HEK293 (cell line): ENCODE data around the gene MYCBPAP.

ENCODE experiments used
- CTCF ChIA-PET: fragments of 350-600 bp; formaldehyde crosslinking; extraction: SDS; loops from one replicate; lab custom pipeline; 2021; ENCODE audit warnings: antibody characterized with exemption; lab: Yijun Ruan, JAX
- POLR2A ChIA-PET: fragments of 300-600 bp; formaldehyde crosslinking; extraction: SDS; loops from one replicate; lab custom pipeline; 2020; ENCODE audit warnings: antibody characterized with exemption, inconsistent platforms; lab: Yijun Ruan, JAX
- H3K27ac ChIP-seq: fragments of 200-500 bp; sonication (Bioruptor generic); 2 replicates; pipeline ENCODE4 v1.5.1; 2014; ENCODE audit warnings: low read depth, low read length, control low read depth, inconsistent platforms; ENCODE audit errors: extremely low read depth
- H3K36me3 ChIP-seq, 2 experiments: fragments of 200-500 bp in 1 of 2; sonication (Bioruptor generic) in 1 of 2; 1 replicate in 1 of 2; 2 replicates in 1 of 2; pipeline ENCODE4 v1.5.1; 2014 to 2017; ENCODE audit warnings: inconsistent platforms in 2 of 2, low read length in 2 of 2; ENCODE audit not compliant: control insufficient read depth in 2 of 2, insufficient read depth in 1 of 2
- H3K4me1 ChIP-seq: fragments of 200-500 bp; sonication (Bioruptor generic); 2 replicates; pipeline ENCODE4 v1.5.1; 2014; ENCODE audit warnings: mild to moderate bottlenecking, low read length, inconsistent platforms; ENCODE audit not compliant: control insufficient read depth, insufficient read depth
- H3K4me3 ChIP-seq: 2 replicates; pipeline ENCODE4 v1.5.1; 2011; ENCODE audit warnings: low read depth, mild to moderate bottlenecking, control low read depth, low read length, moderate library complexity
- H3K9me3 ChIP-seq: fragments of 200-500 bp; sonication (Bioruptor generic); 2 replicates; pipeline ENCODE4 v1.5.1; 2014; ENCODE audit warnings: low read depth, low read length, inconsistent platforms; ENCODE audit not compliant: control insufficient read depth, insufficient read depth
- BCL11A ChIP-seq: fragments of 450-650 bp; formaldehyde crosslinking; IDR thresholded peaks from 2 replicates; pipeline ENCODE4 v1.5.1; 2016; ENCODE audit warnings: low read depth, missing biosample characterization, missing genetic modification characterization
- EGR2 ChIP-seq: fragments of 450-650 bp; formaldehyde crosslinking; IDR thresholded peaks from 2 replicates; pipeline ENCODE4 v1.5.1; 2016; ENCODE audit warnings: low read depth, missing biosample characterization, missing genetic modification characterization
- HOXD13 ChIP-seq: sonication (generic); formaldehyde crosslinking; IDR thresholded peaks from 2 replicates; pipeline ENCODE4 v1.8.0; 2022; ENCODE audit warnings: missing genetic modification reagents, borderline replicate concordance
- KLF7 ChIP-seq: fragments of 450-650 bp; formaldehyde crosslinking; IDR thresholded peaks from 2 replicates; pipeline ENCODE4 v1.5.1; 2016; ENCODE audit warnings: missing biosample characterization, missing genetic modification characterization, borderline replicate concordance
- PRDM4 ChIP-seq: fragments of 450-650 bp; formaldehyde crosslinking; IDR thresholded peaks from 2 replicates; pipeline ENCODE4 v1.5.1; 2017; ENCODE audit warnings: missing biosample characterization, missing genetic modification characterization
- REST ChIP-seq: fragments of 450-650 bp; formaldehyde crosslinking; IDR thresholded peaks from 2 replicates; pipeline ENCODE4 v1.5.1; 2016; ENCODE audit warnings: missing biosample characterization, missing genetic modification characterization
- ZBTB26 ChIP-seq: fragments of 450-650 bp; formaldehyde crosslinking; optimal IDR thresholded peaks from 2 replicates; pipeline ENCODE3; 2016; ENCODE audit warnings: missing biosample characterization, mild to moderate bottlenecking, missing genetic modification characterization
- ZBTB49 ChIP-seq: fragments of 450-650 bp; formaldehyde crosslinking; IDR thresholded peaks from 2 replicates; pipeline ENCODE4 v1.5.1; 2016; ENCODE audit warnings: missing biosample characterization, missing genetic modification characterization, low read depth
- ZEB2 ChIP-seq: fragments of 450-650 bp; formaldehyde crosslinking; IDR thresholded peaks from 2 replicates; pipeline ENCODE4 v1.5.1; 2016; ENCODE audit warnings: missing biosample characterization, missing genetic modification characterization
- ZNF112 ChIP-seq: fragments of 450-650 bp; formaldehyde crosslinking; IDR thresholded peaks from 2 replicates; pipeline ENCODE4 v1.5.0; 2017; ENCODE audit warnings: missing biosample characterization, missing genetic modification characterization
- ZNF114 ChIP-seq: fragments of 450-650 bp; formaldehyde crosslinking; IDR thresholded peaks from 2 replicates; pipeline ENCODE4 v1.5.0; 2017; ENCODE audit warnings: missing biosample characterization, missing genetic modification characterization
- ZNF133 ChIP-seq: fragments of 450-650 bp; formaldehyde crosslinking; IDR thresholded peaks from 2 replicates; pipeline ENCODE4 v1.5.1; 2016; ENCODE audit warnings: missing biosample characterization, missing genetic modification characterization
- ZNF146 ChIP-seq: fragments of 450-650 bp; formaldehyde crosslinking; IDR thresholded peaks from 2 replicates; pipeline ENCODE4 v1.5.1; 2016; ENCODE audit warnings: missing biosample characterization, missing genetic modification characterization
- ZNF19 ChIP-seq: fragments of 450-650 bp; formaldehyde crosslinking; IDR thresholded peaks from 2 replicates; pipeline ENCODE4; 2016; ENCODE audit warnings: missing biosample characterization, missing genetic modification characterization, low read depth
- ZNF26 ChIP-seq: fragments of 450-650 bp; formaldehyde crosslinking; IDR thresholded peaks from 2 replicates; pipeline ENCODE4 v1.5.1; 2016; ENCODE audit warnings: missing biosample characterization, missing genetic modification characterization
- ZNF404 ChIP-seq: fragments of 450-650 bp; formaldehyde crosslinking; IDR thresholded peaks from 2 replicates; pipeline ENCODE4 v1.5.1; 2017; ENCODE audit warnings: missing biosample characterization, missing genetic modification characterization
- ZNF449 ChIP-seq: fragments of 450-650 bp; formaldehyde crosslinking; IDR thresholded peaks from 2 replicates; pipeline ENCODE4 v1.5.1; 2017; ENCODE audit warnings: missing biosample characterization, mild to moderate bottlenecking, missing genetic modification characterization, moderate library complexity
- ZNF514 ChIP-seq: fragments of 450-650 bp; formaldehyde crosslinking; IDR thresholded peaks from 2 replicates; pipeline ENCODE4 v1.5.1; 2016; ENCODE audit warnings: missing biosample characterization, missing genetic modification characterization
- ZNF558 ChIP-seq: fragments of 450-650 bp; formaldehyde crosslinking; IDR thresholded peaks from 2 replicates; pipeline ENCODE4 v1.5.1; 2016; ENCODE audit warnings: missing biosample characterization, missing genetic modification characterization
- ZNF623 ChIP-seq: fragments of 450-650 bp; formaldehyde crosslinking; IDR thresholded peaks from 2 replicates; pipeline ENCODE4 v1.5.1; 2016; ENCODE audit warnings: missing biosample characterization, missing genetic modification characterization
- ZNF624 ChIP-seq: fragments of 450-650 bp; formaldehyde crosslinking; IDR thresholded peaks from 2 replicates; pipeline ENCODE4 v1.5.1; 2017; ENCODE audit warnings: missing biosample characterization, missing genetic modification characterization
- ZNF830 ChIP-seq: fragments of 450-650 bp; IDR thresholded peaks from 2 replicates; pipeline ENCODE4 v1.5.0; 2018; ENCODE audit warnings: missing biosample characterization, missing genetic modification characterization, low read depth, mild to moderate bottlenecking, moderate library complexity
- ZSCAN23 ChIP-seq: fragments of 450-650 bp; formaldehyde crosslinking; IDR thresholded peaks from 2 replicates; pipeline ENCODE4 v1.5.1; 2016; ENCODE audit warnings: missing biosample characterization, missing genetic modification characterization

MYCBPAP gene

GRCh38 chr17:50576864-50577263, 68.6 kb downstream of the MYCBPAP start (continued):
- no peak for TF ChIP-seq ZNF26
- TF ChIP-seq ZNF146 (tag by site-specific recombination) = no peak
- TF ChIP-seq ZNF624 = no peak
- TF ChIP-seq ZBTB26 (tag by site-specific recombination) = no peak
- TF ChIP-seq ZNF112 (tag by site-specific recombination) = no peak
- TF ChIP-seq ZEB2 (tag by site-specific recombination) = no peak
- no peak for TF ChIP-seq ZSCAN23

- Histone ChIP-seq H3K9me3 (no peaks in the 10 kb centered on the region), H3K36me3 (no peaks in the 10 kb centered on the region), H3K4me1 (no peaks in the 10 kb centered on the region), H3K27ac (no peak overlapping the region), H3K4me3 (no peak overlapping the region)
- CTCF ChIA-PET = interaction anchor here (1.5 kb wide), 2 partner anchors 9 to 27 kb away, joined by 4 to 5 read pairs; no protein-coding TSS in a partner anchor
- POLR2A ChIA-PET = no interaction called here
- TF ChIP-seq EGR2 = peak; percentile 39; the same call in 1 of the 2 replicates
- no peak for TF ChIP-seq ZNF19 (tag by site-specific recombination)
- no peak for TF ChIP-seq ZNF449
- TF ChIP-seq HOXD13 = no peak
- TF ChIP-seq ZNF514 (tag by site-specific recombination) = no peak
- no peak for TF ChIP-seq PRDM4 (tag by site-specific recombination)
- TF ChIP-seq ZBTB49 (tag by site-specific recombination) = no peak
- no peak for TF ChIP-seq BCL11A (tag by site-specific recombination)
- no peak for TF ChIP-seq ZNF558 (tag by site-specific recombination)
- peak; percentile 44; the same call in 1 of the 2 replicates for TF ChIP-seq REST (tag by site-specific recombination)
- TF ChIP-seq ZBTB26 (tag by site-specific recombination) = no peak
- no peak for TF ChIP-seq ZNF830 (tag by site-specific recombination)
- TF ChIP-seq ZNF133 = no peak
- no peak for TF ChIP-seq ZNF114 (tag by site-specific recombination)
- TF ChIP-seq ZNF623 (tag by site-specific recombination) = no peak
- no peak for TF ChIP-seq ZNF404
- no peak for TF ChIP-seq KLF7 (tag by site-specific recombination)
Observed at GRCh38 chr17:50577451-50577954, 69.3 kb downstream of the MYCBPAP start.
